ENCODE results near the gene TMA7B. TPM values are rescaled to one million over a fixed set of nuclear protein-coding genes. Genes with fewer than 3 reads are reported as not detected.
A peak's percentile ranks its signal among the peaks of the same experiment; 100 is the strongest.

Gene TMA7B
- total RNA-seq: 1 to 10 TPM; 1.0 to 1.3 TPM

DNA sequence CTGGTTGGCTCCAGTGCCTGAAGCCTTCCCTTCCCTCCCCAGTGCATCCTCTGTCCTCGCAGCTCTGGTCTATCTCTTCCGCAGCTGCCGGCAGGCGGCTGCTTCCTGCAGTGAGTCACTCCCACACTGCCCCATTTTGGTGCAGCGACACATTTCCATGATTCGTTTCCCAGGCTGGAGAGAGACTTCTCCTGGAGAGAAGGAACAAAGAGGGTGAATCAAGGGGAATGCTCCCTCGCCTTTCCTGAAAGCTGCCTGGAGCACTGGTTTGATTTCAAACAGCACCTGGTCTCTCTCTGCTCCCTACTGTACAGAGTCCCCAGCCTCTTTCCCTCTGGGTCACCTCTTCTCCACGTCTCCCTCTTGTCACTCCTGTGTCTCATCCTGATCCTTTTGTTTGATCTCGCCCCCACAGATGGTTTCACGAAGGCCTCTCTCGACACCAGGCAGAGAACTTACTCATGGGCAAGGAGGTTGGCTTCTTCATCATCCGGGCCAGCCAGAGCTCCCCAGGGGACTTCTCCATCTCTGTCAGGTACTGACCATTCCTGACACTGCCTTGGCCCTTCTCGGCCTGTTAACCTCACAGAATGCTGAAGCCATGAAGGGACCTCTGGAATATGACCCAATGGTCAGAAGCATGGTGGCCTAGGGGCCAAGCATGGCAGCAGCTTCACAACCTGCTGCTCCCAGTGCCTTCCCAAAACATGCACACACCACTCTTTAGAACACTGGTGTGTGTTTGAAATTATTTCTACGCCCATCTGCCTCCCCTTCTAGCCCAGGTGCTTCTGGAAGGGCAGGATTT is at the start of gene TMA7B:
Gene TMA7B, plus strand, starts transcription at position 758 of the 808 bp plus-strand sequence. CDS start 3,978 bp downstream, outside the sequence.
- peaks cover 78% of the 10 kb centered on the region for H3K36me3 Mint-ChIP-seq

DNA sequence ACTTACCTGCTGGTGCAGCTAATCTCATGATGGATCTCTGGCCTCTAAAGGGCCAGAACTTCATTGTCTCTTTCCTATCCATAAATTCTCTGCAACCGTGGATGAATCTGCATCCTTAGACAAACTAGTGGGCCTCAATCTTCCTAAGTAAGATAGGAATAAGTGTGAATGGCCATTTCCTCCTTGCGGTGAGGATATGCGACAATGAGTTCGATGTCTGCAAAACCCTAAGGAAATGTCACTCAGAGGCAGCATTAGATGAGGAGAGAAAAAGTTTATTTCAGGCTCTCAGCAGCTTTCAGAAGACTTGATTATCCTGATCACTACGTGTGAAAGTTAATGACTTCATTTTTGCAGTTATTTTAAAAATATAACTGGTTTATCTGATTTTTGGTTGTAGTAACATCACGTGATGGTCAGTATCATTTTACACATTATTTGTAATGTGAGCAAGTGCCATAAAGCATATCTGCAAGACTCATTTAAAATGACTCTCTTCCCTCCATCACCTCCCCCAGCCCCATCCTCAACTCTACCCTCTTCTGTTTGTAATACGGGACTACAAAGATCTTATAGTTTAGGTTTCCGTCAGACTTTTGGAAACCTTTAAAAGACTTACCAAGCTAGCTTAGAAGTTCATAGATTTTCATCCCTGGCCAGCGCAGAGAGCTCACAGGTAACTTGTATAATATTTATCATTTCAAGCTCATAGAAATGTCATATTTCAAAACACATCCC is 49.2 kb upstream of the TMA7B start:
- peak overlapping the region; percentile 66 for H3K4me3 Mint-ChIP-seq
- no peak for DNase-seq

More for the DNA sequence above, at the start of gene TMA7B:
- no peaks in the 10 kb centered on the region for H3K27me3 Mint-ChIP-seq
- peaks cover 83% of the 10 kb centered on the region for H3K4me1 Mint-ChIP-seq
- H3K4me3 Mint-ChIP-seq: no peak within 1 kb of the TSS
- peaks cover 3% of the 10 kb centered on the region for H3K9me3 Mint-ChIP-seq
- DNase-seq: peak; percentile 40
- H3K27ac Mint-ChIP-seq: peak within 1 kb of the TSS; percentile 82

DNA sequence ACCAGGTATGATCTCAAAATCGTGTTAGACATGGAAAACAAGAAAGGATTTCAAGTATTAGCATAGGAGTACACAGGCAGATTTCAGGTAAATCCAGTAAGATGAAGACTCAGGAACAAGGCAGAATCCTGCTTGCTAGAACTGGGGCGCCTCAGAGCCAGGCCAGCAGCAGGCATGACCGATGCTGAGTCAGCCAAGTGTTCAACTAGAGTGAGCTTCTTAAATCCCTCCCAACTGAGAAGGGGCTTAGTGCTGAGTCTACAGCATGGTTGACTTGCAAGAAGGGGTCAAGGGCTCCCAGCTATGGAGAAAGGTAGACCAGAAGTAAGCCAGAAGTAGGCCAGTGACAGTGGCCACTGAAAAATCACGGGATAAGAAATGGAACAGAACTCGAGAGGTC is 46.9 kb upstream of the TMA7B start:
- Mint-ChIP-seq H3K27me3 (no peaks in the 10 kb centered on the region), H3K36me3 (peaks cover 18% of the 10 kb centered on the region), H3K9me3 (no peaks in the 10 kb centered on the region), H3K4me1 (peaks cover 89% of the 10 kb centered on the region), H3K4me3 (peak overlapping the region; percentile 66), H3K27ac (peak overlapping the region; percentile 98)
- DNase-seq: no peak

More for the DNA sequence above, 49.2 kb upstream of the TMA7B start:
- H3K36me3 Mint-ChIP-seq: peaks cover 15% of the 10 kb centered on the region
- no peaks in the 10 kb centered on the region for H3K9me3 Mint-ChIP-seq
- peak overlapping the region; percentile 98 for H3K27ac Mint-ChIP-seq
- H3K4me1 Mint-ChIP-seq: peaks cover 83% of the 10 kb centered on the region
- no peaks in the 10 kb centered on the region for H3K27me3 Mint-ChIP-seq

DNA sequence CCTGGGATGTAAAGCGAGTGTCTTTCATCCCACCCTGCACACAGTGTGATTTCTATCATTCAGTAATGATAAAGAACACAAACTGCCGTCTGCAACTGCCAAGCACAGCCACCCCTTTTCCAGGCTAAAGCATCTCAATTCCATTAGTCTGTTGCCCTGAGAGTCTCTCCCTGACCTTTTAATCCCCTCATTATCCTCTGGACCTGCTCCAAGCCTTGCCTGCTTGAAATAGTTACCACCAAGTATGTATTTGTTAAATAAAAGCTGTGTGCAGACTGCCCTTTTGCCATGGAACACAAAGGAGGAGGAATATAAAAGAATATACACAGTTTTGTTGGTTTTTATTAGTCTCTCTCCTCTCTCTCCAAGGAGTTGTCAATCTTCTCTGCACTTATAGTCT is 46.3 kb upstream of the TMA7B start:
- Mint-ChIP-seq H3K27me3 (no peaks in the 10 kb centered on the region), H3K4me1 (peaks cover 87% of the 10 kb centered on the region), H3K27ac (peak overlapping the region; percentile 98), H3K4me3 (peak overlapping the region; percentile 66), H3K9me3 (no peaks in the 10 kb centered on the region), H3K36me3 (peaks cover 18% of the 10 kb centered on the region)
- no peak for DNase-seq

DNA sequence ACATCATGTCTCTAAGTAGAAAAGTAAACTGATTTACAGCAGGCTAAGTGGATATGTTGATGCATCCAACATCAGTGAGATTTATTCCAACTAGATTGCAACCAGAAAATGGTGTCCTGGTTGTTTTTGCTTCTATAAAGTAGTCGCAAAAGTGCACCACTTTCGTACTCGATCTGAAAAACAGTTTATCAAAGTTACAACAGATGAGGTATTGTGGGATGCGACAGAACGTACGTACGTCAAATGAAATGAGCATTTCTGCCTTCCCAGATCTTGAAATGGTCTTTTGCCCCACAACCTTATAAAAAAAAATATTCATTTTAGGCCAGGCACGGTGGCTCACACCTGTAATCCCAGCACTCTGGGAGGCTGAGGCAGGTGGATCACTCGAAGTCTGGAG is 45.6 kb upstream of the TMA7B start:
- H3K27ac Mint-ChIP-seq: peak overlapping the region; percentile 98
- DNase-seq: no peak
- peaks cover 86% of the 10 kb centered on the region for H3K4me1 Mint-ChIP-seq
- no peaks in the 10 kb centered on the region for H3K9me3 Mint-ChIP-seq
- peak overlapping the region; percentile 66 for H3K4me3 Mint-ChIP-seq
- peaks cover 16% of the 10 kb centered on the region for H3K36me3 Mint-ChIP-seq
- H3K27me3 Mint-ChIP-seq: no peaks in the 10 kb centered on the region

DNA sequence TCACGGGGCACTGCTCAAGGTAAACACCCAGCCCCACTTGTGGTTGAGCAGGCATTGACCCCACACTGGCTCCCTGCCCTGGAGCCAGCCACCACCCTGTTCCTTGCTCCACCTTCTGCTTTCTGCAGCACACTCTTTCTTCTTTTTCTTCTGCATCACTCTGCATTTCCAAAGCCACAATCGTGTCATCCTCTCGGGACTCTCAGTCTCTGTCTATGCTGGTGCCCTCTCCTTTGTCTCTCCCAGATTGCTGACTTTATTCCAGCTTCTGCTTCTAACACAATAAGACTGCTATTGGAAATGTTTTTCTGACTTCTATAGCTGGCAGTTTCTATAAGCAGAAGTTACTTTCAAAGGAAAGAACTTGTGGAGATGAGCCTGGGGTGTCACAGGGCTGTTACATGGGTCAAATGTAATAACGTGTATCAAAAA is 44.9 kb upstream of the TMA7B start:
- Mint-ChIP-seq H3K4me1 (peaks cover 87% of the 10 kb centered on the region), H3K9me3 (no peaks in the 10 kb centered on the region), H3K27ac (peak overlapping the region; percentile 98), H3K36me3 (peaks cover 9% of the 10 kb centered on the region), H3K4me3 (peak overlapping the region; percentile 66), H3K27me3 (no peaks in the 10 kb centered on the region)
- no peak for DNase-seq

DNA sequence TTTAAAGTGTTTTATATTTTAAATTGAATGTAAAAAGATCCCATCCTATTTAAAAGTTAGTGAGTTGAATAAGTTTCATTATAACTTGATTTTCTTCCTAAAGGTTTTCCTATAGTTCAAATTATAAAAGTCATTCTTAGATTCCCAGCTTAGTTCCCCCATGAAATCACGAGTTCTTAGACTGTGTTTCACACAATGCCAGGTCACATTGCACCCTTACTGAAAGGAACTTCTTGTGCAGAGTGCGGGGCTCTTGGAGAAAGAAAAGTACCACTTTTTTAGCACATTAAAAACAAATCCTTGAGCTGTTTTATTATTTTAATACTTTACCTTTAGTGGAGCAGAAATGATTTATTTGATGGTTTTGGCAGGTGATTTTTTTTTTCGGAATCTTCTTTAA is 43.7 kb upstream of the TMA7B start:
- no peaks in the 10 kb centered on the region for H3K9me3 Mint-ChIP-seq
- no peak for DNase-seq
- H3K4me3 Mint-ChIP-seq: peak overlapping the region; percentile 56
- H3K27me3 Mint-ChIP-seq: no peaks in the 10 kb centered on the region
- peak overlapping the region; percentile 90 for H3K27ac Mint-ChIP-seq
- H3K4me1 Mint-ChIP-seq: peaks cover 86% of the 10 kb centered on the region
- H3K36me3 Mint-ChIP-seq: peaks cover 9% of the 10 kb centered on the region

DNA sequence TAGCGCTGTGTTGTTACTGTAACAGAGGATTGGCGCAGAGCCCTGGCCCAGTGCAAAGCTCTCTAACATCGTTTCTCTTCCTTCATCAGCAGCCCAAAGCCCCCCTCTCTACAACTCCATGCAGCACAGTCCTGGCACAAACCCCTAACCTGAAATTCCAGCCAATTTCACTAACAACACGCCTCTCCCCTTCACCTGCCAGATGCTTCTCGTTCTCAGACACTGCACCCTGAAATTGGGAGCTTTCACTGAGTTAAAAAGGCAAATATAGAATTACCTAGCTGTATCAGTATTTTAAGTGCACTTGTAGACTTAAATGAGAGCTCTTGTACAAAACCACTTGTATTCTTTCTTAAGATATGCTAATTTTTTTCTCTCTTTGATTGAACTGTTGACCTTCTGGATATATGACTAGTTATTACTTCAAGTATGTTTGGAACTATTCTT is 43.0 kb upstream of the TMA7B start:
- DNase-seq: no peak
- Mint-ChIP-seq H3K27ac (peak overlapping the region; percentile 90), H3K27me3 (no peaks in the 10 kb centered on the region), H3K36me3 (peaks cover 13% of the 10 kb centered on the region), H3K4me1 (peaks cover 84% of the 10 kb centered on the region), H3K4me3 (peak overlapping the region; percentile 66), H3K9me3 (no peaks in the 10 kb centered on the region)

DNA sequence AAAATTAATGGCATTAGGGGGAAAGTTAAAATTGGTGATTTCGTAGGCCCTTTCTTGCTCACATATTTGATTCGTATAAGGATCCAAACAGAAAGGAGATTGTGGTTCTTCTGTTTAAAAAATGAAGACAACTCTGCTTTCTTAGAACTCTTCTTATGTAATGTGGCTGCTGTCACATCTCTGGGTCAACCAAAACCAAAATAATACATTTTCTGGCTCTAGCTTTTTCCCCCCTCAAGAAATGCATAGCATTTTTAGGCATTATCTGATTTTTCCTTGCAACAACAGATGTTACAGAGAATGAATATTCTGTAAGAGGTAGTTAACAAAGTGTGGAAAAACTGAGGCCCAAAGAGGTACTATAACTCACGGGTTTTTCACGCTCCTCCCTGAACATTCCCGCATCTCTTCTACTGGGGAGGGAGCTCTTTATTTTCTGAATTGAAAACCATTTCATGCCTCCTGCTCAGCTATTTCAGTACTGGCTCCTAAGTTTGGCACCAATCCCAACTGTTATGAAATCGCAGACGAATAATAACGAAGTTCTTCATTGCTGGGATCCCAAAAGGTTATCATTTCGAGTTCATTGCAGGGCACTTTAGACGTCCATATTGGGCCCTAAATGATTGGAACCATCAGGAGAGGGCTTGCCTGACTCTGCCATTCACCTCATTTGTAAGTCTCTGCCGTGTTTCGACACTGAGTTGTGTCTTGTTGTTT is 42.3 kb upstream of the TMA7B start:
- Mint-ChIP-seq H3K4me1 (peaks cover 83% of the 10 kb centered on the region), H3K36me3 (peaks cover 16% of the 10 kb centered on the region), H3K27me3 (no peaks in the 10 kb centered on the region), H3K27ac (peak overlapping the region; percentile 90), H3K4me3 (peak overlapping the region; percentile 66), H3K9me3 (no peaks in the 10 kb centered on the region)
- DNase-seq: no peak

DNA sequence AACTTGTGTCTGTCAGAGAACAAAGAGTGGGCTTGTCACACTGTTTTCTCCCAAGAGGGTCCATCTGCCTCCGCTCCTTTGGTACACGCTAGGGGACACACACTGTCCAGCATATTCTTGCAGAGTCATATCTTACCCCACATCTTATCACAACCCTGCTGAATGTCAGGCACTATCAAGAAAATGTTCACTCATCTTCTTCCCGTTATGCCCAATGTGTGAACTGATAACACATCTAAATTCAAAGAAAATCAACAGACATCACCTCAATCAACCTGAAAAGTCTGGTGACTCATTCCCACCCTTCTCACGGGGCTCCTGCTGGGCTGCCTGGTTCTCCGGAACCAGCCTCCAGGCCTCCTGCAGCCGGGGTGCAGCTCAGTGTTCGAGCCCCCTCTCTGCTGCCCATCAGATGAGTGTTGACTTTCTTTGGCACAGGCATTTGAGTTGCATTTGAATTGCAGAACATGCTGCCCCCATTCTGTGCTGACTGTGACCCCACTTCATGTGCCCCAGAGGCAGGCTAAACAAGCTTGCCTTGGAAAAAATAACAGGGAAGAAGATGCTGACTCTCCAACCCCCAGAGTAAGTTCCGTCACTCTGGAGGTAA is 40.0 kb upstream of the TMA7B start:
- H3K27ac Mint-ChIP-seq: peak overlapping the region; percentile 96
- peaks cover 84% of the 10 kb centered on the region for H3K4me1 Mint-ChIP-seq

DNA sequence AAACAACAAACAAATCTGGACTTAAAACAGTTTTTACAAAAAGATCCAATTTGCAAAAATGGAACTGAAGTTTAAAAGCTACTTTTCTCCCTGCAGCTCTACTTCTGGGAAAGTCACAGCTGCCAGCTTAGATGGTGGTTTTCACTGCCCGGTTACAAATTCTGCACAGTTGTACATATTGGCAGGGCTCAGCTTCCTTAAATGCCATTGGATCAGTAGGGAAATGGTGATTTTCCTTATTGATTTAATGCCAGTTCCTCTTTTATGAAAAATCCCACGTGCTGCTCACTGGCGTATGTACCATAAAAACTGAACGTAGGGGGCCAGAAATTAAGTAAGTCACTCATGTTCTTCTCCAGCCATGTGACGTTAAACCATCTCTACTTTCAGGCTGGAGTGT is 36.5 kb upstream of the TMA7B start:
- no peak overlapping the region for H3K4me3 Mint-ChIP-seq
- peaks cover 70% of the 10 kb centered on the region for H3K4me1 Mint-ChIP-seq
- no peak for DNase-seq
- no peaks in the 10 kb centered on the region for H3K27me3 Mint-ChIP-seq
- no peaks in the 10 kb centered on the region for H3K9me3 Mint-ChIP-seq
- H3K36me3 Mint-ChIP-seq: peaks cover 26% of the 10 kb centered on the region
- no peak overlapping the region for H3K27ac Mint-ChIP-seq

More for the DNA sequence above, 40.0 kb upstream of the TMA7B start:
- DNase-seq: peak; percentile 74
- H3K4me3 Mint-ChIP-seq: peak overlapping the region; percentile 72
- no peaks in the 10 kb centered on the region for H3K27me3 Mint-ChIP-seq
- no peaks in the 10 kb centered on the region for H3K9me3 Mint-ChIP-seq
- peaks cover 16% of the 10 kb centered on the region for H3K36me3 Mint-ChIP-seq

DNA sequence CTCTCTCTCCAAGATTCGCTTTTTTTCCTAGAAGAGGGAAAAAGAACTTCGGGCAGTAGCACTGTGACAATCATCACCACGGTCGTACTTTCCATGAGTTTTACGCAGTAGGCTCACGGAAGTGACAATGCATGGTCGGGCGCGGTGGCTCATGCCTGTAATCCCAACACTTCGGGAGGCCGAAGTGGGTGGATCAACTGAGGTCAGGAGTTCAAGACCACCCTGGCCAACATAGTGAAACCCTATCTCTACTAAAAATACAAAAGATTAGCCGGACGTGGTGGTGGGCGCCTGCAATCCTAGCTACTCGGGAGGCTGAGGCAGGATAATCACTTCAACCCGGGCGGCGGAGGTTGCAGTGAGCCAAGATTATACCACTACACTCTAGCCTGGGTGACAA is 35.9 kb upstream of the TMA7B start:
- DNase-seq: no peak
- Mint-ChIP-seq H3K9me3 (no peaks in the 10 kb centered on the region), H3K27me3 (no peaks in the 10 kb centered on the region), H3K4me3 (no peak overlapping the region), H3K36me3 (peaks cover 26% of the 10 kb centered on the region), H3K27ac (no peak overlapping the region), H3K4me1 (peaks cover 67% of the 10 kb centered on the region)

DNA sequence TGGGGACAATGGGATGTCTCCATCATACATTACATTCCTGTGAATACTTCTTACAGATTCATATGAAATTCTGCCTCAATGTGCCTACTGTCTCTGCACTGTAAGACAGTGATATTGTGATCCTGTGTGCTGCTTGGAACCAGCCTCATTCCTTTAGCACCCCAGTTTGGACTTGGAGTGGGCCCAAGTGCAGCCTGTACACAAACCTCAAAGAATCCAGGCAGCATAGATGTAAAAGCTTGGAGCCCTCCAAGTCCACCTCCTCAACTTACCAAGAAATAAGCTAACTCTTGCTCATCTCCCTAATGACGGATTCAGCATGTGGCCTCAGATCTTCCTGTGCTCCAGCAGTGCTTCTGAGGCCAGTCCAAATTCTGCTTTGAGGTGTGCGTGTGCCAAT is 34.9 kb upstream of the TMA7B start:
- Mint-ChIP-seq H3K9me3 (no peaks in the 10 kb centered on the region), H3K36me3 (peaks cover 26% of the 10 kb centered on the region), H3K4me3 (no peak overlapping the region), H3K27me3 (no peaks in the 10 kb centered on the region), H3K4me1 (peaks cover 57% of the 10 kb centered on the region), H3K27ac (no peak overlapping the region)
- DNase-seq: no peak

DNA sequence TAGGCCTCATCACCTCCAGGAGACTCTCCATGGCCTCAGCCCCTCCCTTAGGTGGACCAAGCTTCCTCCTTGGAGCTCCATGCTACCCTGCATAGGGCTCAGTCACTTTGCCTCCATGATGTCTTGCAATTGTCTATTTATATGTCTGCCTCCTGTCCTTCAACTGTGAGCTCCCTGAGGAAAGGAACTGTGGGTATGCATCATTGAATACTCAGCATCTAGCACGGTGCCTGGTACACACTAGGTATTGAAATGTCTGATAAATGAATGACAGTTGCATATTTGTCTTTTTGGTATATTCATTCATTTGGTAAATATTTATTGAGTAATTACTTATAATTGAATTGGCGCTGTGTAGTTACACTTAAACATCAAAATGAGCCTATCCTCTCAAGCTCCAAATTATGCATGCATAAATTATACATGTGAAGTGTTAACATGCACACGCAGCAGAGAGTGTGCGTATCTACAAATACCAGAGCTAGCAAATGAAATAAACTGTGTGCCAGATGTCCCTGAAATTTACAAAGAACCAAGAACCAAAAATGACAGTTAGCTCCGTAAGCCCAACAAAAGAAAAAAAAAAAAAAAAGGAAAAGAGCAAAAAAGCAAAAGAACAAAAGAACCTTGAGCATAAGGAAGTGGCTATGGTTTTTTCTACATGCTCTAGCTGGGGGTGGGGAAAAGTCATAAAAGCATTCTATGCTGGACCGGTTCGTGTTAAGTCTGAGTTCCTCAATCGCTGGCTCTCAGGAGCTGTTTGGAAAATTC is 34.1 kb upstream of the TMA7B start:
- Mint-ChIP-seq H3K27ac (no peak overlapping the region), H3K4me3 (no peak overlapping the region), H3K27me3 (no peaks in the 10 kb centered on the region), H3K9me3 (no peaks in the 10 kb centered on the region), H3K4me1 (peaks cover 50% of the 10 kb centered on the region), H3K36me3 (peaks cover 24% of the 10 kb centered on the region)
- no peak for DNase-seq

All from activated naive CD8-positive, alpha-beta T cell treated with anti-CD3 and anti-CD28 coated beads for 36 hours (primary cell).